Kidney epithelial cell (primary cell): ENCODE measurements around the gene RASAL2. TPM values are rescaled to one million over a fixed set of nuclear protein-coding genes. Genes with fewer than 3 reads are reported as not detected.

Source experiments
- DNase-seq: peaks from one replicate; pipeline ENCODE4 v3.0.0-alpha.2; 2010; ENCODE audit warnings: low read depth
- H3K27me3 ChIP-seq: 2 replicates; pipeline ENCODE4 v1.6.0; 2011; ENCODE audit warnings: low read length; ENCODE audit not compliant: control insufficient read depth, insufficient read depth
- H3K36me3 ChIP-seq: 2 replicates; pipeline ENCODE4 v1.5.1; 2011; ENCODE audit warnings: low read length; ENCODE audit not compliant: control insufficient read depth, insufficient read depth
- H3K4me3 ChIP-seq: 2 replicates; pipeline ENCODE4 v1.5.1; 2011; ENCODE audit warnings: low read depth, mild to moderate bottlenecking, control low read depth, low read length
- total RNA-seq: library from RNA; depleted of rRNA; stranded (reverse); fragments of >200 nt; gene quantifications from 2 replicates; pipeline ENCODE4 v1.2.3, GENCODE V29; 2015
- TF ChIP-seq, protein P1 (sequence below): IDR thresholded peaks from 2 replicates; pipeline ENCODE4 v1.5.1; 2011; ENCODE audit warnings: mild to moderate bottlenecking, moderate library complexity, low read length, control low read depth, inconsistent platforms; ENCODE audit not compliant: insufficient read depth, poor library complexity, severe bottlenecking

Gene RASAL2
- total RNA-seq, 1 donor from 2014 or later: 18.3 TPM

DNA sequence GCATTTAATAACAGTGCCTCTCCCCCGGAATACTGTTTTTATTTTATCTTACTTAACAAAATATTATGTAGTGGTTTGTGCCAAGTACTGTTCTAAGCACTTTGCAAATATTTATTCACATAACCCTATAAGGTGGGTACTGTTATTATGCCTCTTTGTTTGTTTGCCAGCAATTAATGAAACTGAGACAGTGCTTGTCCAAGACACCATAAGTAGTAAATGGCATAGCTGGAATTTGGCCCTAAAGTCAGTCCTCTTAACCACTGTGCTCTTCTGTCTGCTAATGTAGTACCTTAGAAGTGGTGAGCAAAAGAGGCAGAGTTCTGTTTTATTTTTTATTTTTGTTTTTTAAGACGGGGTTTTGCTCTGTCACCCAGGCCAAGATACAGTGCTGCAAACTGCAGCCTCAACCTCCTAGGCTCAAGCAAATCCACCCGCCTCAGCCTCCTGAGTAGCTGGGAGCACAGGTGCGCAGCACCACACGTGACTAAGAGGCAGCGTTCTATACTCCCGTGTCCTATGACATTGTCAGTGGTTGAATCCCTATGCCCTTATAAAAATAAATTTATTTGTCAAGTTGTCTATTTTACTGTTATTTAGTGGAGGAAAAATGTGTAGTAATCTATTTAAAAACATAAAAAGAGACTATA is 237.1 kb downstream of the RASAL2 start:
- DNase-seq: no peak
- TF ChIP-seq, protein P1, sequence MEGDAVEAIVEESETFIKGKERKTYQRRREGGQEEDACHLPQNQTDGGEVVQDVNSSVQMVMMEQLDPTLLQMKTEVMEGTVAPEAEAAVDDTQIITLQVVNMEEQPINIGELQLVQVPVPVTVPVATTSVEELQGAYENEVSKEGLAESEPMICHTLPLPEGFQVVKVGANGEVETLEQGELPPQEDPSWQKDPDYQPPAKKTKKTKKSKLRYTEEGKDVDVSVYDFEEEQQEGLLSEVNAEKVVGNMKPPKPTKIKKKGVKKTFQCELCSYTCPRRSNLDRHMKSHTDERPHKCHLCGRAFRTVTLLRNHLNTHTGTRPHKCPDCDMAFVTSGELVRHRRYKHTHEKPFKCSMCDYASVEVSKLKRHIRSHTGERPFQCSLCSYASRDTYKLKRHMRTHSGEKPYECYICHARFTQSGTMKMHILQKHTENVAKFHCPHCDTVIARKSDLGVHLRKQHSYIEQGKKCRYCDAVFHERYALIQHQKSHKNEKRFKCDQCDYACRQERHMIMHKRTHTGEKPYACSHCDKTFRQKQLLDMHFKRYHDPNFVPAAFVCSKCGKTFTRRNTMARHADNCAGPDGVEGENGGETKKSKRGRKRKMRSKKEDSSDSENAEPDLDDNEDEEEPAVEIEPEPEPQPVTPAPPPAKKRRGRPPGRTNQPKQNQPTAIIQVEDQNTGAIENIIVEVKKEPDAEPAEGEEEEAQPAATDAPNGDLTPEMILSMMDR: no peak
- H3K36me3 ChIP-seq: no peaks in the 10 kb centered on the region
- H3K27me3 ChIP-seq: no peaks in the 10 kb centered on the region
- no peak overlapping the region for H3K4me3 ChIP-seq

DNA sequence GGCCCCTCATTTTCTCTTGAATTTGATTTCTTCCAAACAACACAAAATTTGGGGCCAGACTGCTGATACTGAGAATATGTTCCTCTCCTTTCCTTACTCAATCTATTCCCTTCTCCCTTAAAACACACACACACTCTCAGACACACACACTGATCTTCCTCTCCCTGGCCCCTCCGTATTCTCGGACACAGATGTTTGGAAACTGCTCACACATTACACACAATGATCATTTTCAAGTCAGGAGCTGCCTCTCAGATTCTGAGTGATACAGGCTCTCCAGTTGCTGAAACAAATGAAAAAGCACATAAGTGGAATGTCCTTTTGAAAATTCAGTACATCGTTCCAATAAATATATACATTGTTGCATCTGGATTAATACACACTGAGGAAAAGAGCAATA is 241.5 kb downstream of the RASAL2 start:
- Histone ChIP-seq H3K36me3 (no peaks in the 10 kb centered on the region), H3K27me3 (no peaks in the 10 kb centered on the region), H3K4me3 (no peak overlapping the region)
- TF ChIP-seq, protein P1: no peak
- DNase-seq: no peak

DNA sequence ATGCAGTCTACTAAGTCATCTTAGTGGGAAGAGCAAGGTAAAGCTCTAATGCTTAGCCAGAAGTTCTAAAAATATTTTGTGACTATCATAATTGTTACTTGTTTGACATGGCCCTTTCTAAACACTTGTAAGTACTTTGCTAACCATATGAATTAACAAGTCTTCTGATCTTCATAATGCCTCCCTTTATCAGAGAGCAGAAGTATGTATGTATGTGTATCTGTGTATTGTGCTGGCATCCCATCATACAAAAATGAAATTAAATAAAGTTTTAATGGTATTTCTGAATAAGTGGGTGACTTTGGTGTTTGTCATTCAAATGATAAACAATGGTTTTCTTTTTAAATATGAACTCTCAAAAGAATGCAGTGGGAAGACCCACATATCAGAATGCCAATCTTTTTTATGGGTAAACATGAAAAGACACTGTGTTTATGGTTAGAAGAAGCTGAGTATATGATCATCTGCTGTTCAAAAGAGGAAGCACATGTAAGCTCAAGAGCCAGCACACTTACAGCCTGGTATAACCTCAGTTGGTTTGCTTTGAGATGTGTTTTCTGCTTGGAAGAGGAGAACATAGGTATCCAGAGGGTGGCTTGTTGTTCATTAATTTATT is 243.3 kb downstream of the RASAL2 start:
- DNase-seq: no peak
- no peaks in the 10 kb centered on the region for H3K27me3 ChIP-seq
- H3K4me3 ChIP-seq: no peak overlapping the region
- TF ChIP-seq, protein P1: no peak
- H3K36me3 ChIP-seq: no peaks in the 10 kb centered on the region

DNA sequence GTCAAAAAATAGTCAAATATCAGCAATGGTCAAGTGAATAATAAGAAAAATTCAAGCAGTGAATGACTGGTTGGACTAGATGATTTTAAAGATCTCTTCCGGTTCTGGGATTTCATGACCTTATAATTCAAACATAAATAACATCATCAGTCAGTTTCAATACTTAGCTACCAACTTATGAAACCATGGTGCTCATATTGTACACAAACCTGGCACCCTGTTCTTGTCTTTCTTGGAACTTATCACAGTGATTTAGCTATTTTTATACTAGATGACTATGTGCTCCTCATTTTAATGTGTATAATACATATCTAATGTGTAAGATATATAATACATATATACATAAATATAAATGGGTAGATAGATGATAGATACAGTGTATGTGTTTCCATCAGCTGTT is 245.9 kb downstream of the RASAL2 start:
- no peak overlapping the region for H3K4me3 ChIP-seq
- TF ChIP-seq, protein P1: no peak

DNA sequence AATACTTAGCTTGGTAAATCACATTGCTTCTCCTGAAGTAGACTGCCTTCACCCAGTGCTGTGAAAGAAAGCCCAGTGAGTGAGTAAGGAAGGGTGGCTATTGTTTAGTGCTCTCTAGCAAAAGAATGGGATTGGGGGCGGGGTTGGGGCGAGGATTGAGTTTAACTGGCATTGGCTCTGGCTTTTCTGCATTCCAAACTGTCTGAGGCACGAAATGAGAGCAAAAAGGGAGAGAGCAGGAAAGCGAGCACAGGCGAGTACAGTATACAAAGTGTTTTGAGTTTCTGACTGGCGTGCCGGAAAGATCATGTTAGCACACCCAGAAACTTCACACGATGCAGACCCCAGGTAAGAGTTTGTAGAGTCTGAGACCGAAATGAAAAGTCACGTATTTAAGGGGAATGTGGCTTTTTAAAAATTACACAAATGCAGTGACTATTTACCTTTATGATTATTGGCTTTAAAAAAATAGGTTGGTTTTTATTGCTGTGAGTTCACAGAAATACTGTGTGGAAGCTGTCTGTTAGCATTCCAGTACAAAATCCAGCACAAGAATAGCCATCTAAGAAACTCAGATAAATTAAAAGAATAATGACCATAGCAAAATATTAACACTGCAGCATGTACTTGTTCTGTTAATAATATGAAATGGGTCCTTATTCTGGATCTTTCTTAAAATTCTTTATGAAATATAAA is 247.5 kb downstream of the RASAL2 start:
- TF ChIP-seq, protein P1: no peak

More for the DNA sequence above, 245.9 kb downstream of the RASAL2 start:
- Histone ChIP-seq H3K27me3 (no peaks in the 10 kb centered on the region), H3K36me3 (no peaks in the 10 kb centered on the region)
- no peak for DNase-seq

More for the DNA sequence above, 247.5 kb downstream of the RASAL2 start:
- no peaks in the 10 kb centered on the region for H3K36me3 ChIP-seq
- peak; percentile 67 for DNase-seq
- no peak overlapping the region for H3K4me3 ChIP-seq
- H3K27me3 ChIP-seq: no peaks in the 10 kb centered on the region
